LHCN-M2 (cell line): ENCODE measurements around the gene ACADVL. TPM values are rescaled to one million over a fixed set of nuclear protein-coding genes. Genes with fewer than 3 reads are reported as not detected.
A peak's percentile ranks its signal among the peaks of the same experiment; 100 is the strongest.
"Not testable (repeated sequence)": the region's sequence is repeated elsewhere in the genome, so short reads cannot be mapped to it uniquely, and the experiment has no call there.

Experiments
- DNase-seq: peaks from one replicate; pipeline ENCODE4 v3.0.0-alpha.2; 2012; ENCODE audit warnings: low read depth
- polyA plus RNA-seq: library from polyadenylated mRNA; unstranded; fragments of >200 nt; gene quantifications from one replicate; pipeline ENCODE4 v1.2.1, GENCODE V29; 2012; ENCODE audit warnings: missing spikeins
- total RNA-seq: library from RNA; depleted of rRNA; stranded (reverse); fragments of >200 nt; gene quantifications from 2 replicates; pipeline ENCODE4 v1.2.3, GENCODE V29; 2014; rRNA removed

The ACADVL gene
- 485 and 564 TPM in 2 replicates for total RNA-seq
- 380 TPM for polyA plus RNA-seq

GRCh38 chr17:7219812-7220592 lies at the start of gene ACADVL, which contains the start of gene DLG4:
ACADVL (plus strand) TSS chr17:7219938; CDS start chr17:7219985, 47 bp downstream.
DLG4 (minus strand) TSS chr17:7219836.
- DNase-seq = peak; percentile 88

GRCh38 chr17:7172522-7173191 lies 47.1 kb upstream of the ACADVL start:
- not testable (repeated sequence) for DNase-seq

GRCh38 chr17:7173687-7174602 lies 45.8 kb upstream of the ACADVL start:
- DNase-seq = peak; percentile 15

GRCh38 chr17:7174603-7175326 lies 45.0 kb upstream of the ACADVL start:
- DNase-seq = peak; percentile 14

GRCh38 chr17:7175330-7175733 lies 44.4 kb upstream of the ACADVL start:
- no peak for DNase-seq

GRCh38 chr17:7176107-7176840 lies 43.5 kb upstream of the ACADVL start:
- no peak for DNase-seq

- no peak for DNase-seq
Measured at GRCh38 chr17:7176841-7177190, 42.9 kb upstream of the ACADVL start.

- peak; percentile 54 for DNase-seq
Measured at GRCh38 chr17:7177191-7177953, 42.4 kb upstream of the ACADVL start.

- peak; percentile 27 for DNase-seq
Measured at GRCh38 chr17:7177954-7178477, 41.7 kb upstream of the ACADVL start.

GRCh38 chr17:7178973-7179316 lies 40.8 kb upstream of the ACADVL start:
- DNase-seq = no peak

GRCh38 chr17:7179317-7180254 lies 40.2 kb upstream of the ACADVL start, which contains the start of gene ASGR1:
ASGR1 (minus strand) TSS chr17:7179370; CDS start chr17:7178563, 807 bp downstream.
- no peak for DNase-seq

- not testable (repeated sequence) for DNase-seq
Measured at GRCh38 chr17:7182101-7182500, 37.6 kb upstream of the ACADVL start.

- no peak for DNase-seq
Measured at GRCh38 chr17:7183433-7184090, 36.2 kb upstream of the ACADVL start.

- no peak for DNase-seq
Measured at GRCh38 chr17:7184091-7184488, 35.6 kb upstream of the ACADVL start.

- DNase-seq = no peak
Measured at GRCh38 chr17:7184647-7185046, 35.1 kb upstream of the ACADVL start.

- no peak for DNase-seq
Measured at GRCh38 chr17:7186241-7186640, 33.5 kb upstream of the ACADVL start.

GRCh38 chr17:7190276-7190917 lies 29.3 kb upstream of the ACADVL start:
- DNase-seq = no peak
